ENCODE measurements around the gene RAD51B.
A peak's percentile ranks its signal among the peaks of the same experiment; 100 is the strongest.

- TF ChIP-seq CTCF (conservative IDR thresholded peaks at IDR 0.05), result peak; percentile 91
- TF ChIP-seq EZH2 (IDR thresholded peaks at IDR 0.05; ENCODE audit: low read depth), result no peak
Measured at GRCh38 chr14:67943947-67944346, 124.4 kb downstream of the RAD51B start.
